Mammary epithelial cell (primary cell): ENCODE data around the gene LATS2.

Experiments
- CTCF ChIP-seq, 2 donors: IDR thresholded peaks in 1 of 2; conservative IDR thresholded peaks in 1 of 2; 2 replicates each; pipeline ENCODE4 v1.5.1; 2011 to 2012; ENCODE audit warnings: inconsistent platforms in 2 of 2, low read length in 2 of 2, mild to moderate bottlenecking in 2 of 2, control low read depth in 1 of 2, low read depth in 1 of 2; ENCODE audit not compliant: insufficient read depth in 1 of 2; ENCODE audit errors: extremely low read depth in 1 of 2
- EZH2 ChIP-seq: IDR thresholded peaks from 2 replicates; pipeline ENCODE4 v1.6.1; 2012; ENCODE audit warnings: low read length, inconsistent platforms, borderline replicate concordance

GRCh38 chr13:21015284-21015683, 46.1 kb downstream of the LATS2 start:
- TF ChIP-seq CTCF (conservative IDR thresholded peaks at IDR 0.05 in 1 of 2, IDR thresholded peaks at IDR 0.05 in 1 of 2; ENCODE audit: extremely low read depth in 1 of 2, insufficient read depth in 1 of 2, low read depth in 1 of 2, low read length in 2 of 2) (no peak), EZH2 (no peak)
